Heart left ventricle (tissue), 16 donors: Measurements from ENCODE around the gene PTPRJ. TPM values are rescaled to one million over a fixed set of nuclear protein-coding genes. Genes with fewer than 3 reads are reported as not detected.
"Not testable (repeated sequence)": the region's sequence is repeated elsewhere in the genome, so short reads cannot be mapped to it uniquely, and the experiment has no call there.

Experiments used
- ATAC-seq, 4 donors: fragments of 200-7000 bp; cut with Tn5 transposase; one replicate each; pipeline ENCODE4 v1.9.1; 2020 to 2022; ENCODE audit warnings: moderate library complexity in 4 of 4, mild to moderate bottlenecking in 3 of 4, moderate number of reproducible peaks in 1 of 4
- DNase-seq, 5 donors: peaks; one replicate each; pipeline ENCODE4 v3.0.0-alpha.2; 2020
- H3K27ac ChIP-seq, 12 donors: fragments of 200-600 bp; sonication (generic) in 4 of 12; one replicate each; pipeline versions ENCODE4 v1.5.0 to v1.8.0; 2016 to 2022; ENCODE audit warnings: mild to moderate bottlenecking in 2 of 12
- H3K27me3 ChIP-seq, 9 donors: fragments of 200-600 bp; sonication (generic) in 2 of 9; one replicate each; pipeline versions ENCODE4 v1.5.1 to v1.8.0; 2016 to 2022; ENCODE audit warnings: mild to moderate bottlenecking in 3 of 9
- H3K36me3 ChIP-seq, 9 donors: fragments of 200-600 bp; sonication (generic) in 2 of 9; one replicate each; pipeline versions ENCODE4 v1.5.0 to v1.8.0; 2018 to 2022; ENCODE audit warnings: mild to moderate bottlenecking in 2 of 9
- H3K4me1 ChIP-seq, 12 donors: fragments of 200-600 bp; sonication (generic) in 4 of 12; one replicate each; pipeline versions ENCODE4 v1.5.0 to v1.8.0; 2016 to 2022; ENCODE audit warnings: mild to moderate bottlenecking in 3 of 12
- H3K4me3 ChIP-seq, 12 donors: fragments of 200-600 bp; sonication (generic) in 4 of 12; one replicate each; pipeline versions ENCODE4 v1.5.0 to v1.8.0; 2017 to 2022; ENCODE audit warnings: mild to moderate bottlenecking in 9 of 12, moderate library complexity in 4 of 12
- H3K9me3 ChIP-seq, 12 donors: fragments of 200-600 bp; sonication (generic) in 4 of 12; one replicate each; pipeline versions ENCODE4 v1.5.0 to v1.8.0; 2016 to 2022; ENCODE audit warnings: mild to moderate bottlenecking in 1 of 12
- CTCF ChIP-seq, 12 donors: fragments of 200-600 bp; sonication (generic) in 4 of 12; IDR thresholded peaks; one replicate each; pipeline versions ENCODE4 v1.5.0 to v1.8.0; 2018 to 2022; ENCODE audit warnings: antibody characterized with exemption in 12 of 12, mild to moderate bottlenecking in 5 of 12
- POLR2A ChIP-seq, 2 donors: fragments of 450-650 bp; IDR thresholded peaks; one replicate each; pipeline ENCODE4 v1.6.1; 2017; ENCODE audit warnings: antibody characterized with exemption in 2 of 2, mild to moderate bottlenecking in 2 of 2, moderate library complexity in 2 of 2
- WGBS, 4 donors: extraction: QIAGEN DNeasy Blood & Tissue Kit in 2 of 4; methylation state at CpG; one replicate each; pipeline versions ENCODE4 v1.1.5 to v1.1.7; 2013 to 2018; 5-methylcytosine and 5-hydroxymethylcytosine counted together
- intact Hi-C, 10 donors: fragments of 100-400 bp; cut with DNase I; formaldehyde crosslinking; loops; one replicate each; pipeline versions ENCODE4 v1.11.1 to v1.14.2; 2022
- polyA plus RNA-seq, 2 donors: library from polyadenylated mRNA; stranded (reverse); fragments of 200-250 nt; gene quantifications; one replicate each; pipeline ENCODE4 v1.2.3, GENCODE V29; 2013
- total RNA-seq, 9 donors: library from RNA; depleted of rRNA in 2 of 9; stranded (reverse); fragments of >200 nt in 2 of 9; fragmentation: NEBNext Ultra II Directional in 3 of 9; extraction: Animal tissue kit (Norgen Biotek cat#: 25700) in 3 of 9; gene quantifications; one replicate each; pipeline versions ENCODE4 v1.1.0 to v1.2.4, GENCODE V29; 2016 to 2023
- donor health status: ischemic (EF 13 %, LVEDD 7.1; RV severe dilation, severe dysfunction).
- donor health status: healthy with polysubstance abuse.
- donor health status: DM: no; HTN: yes; CAD: no.
- donor health status: DM: no; HTN: no; CAD: no.
- donor health status: ischemic (EF 25% LVEDD 6.9; RV normal size, moderate dysfunction).
- donor health status: ischemic (EF 25% LVEDD 5.7; RV mildly dilated, moderate dysfunction).
- donor health status: healthy.
- donor health status: DM: yes; HTN: yes; CAD: no.
- donor health status: ischemic (EF 35%, LVEDD 5.7; RV mildly dilated, moderate dysfunction).
- donor health status: nonischemic (EF 11% LVEDD 7.7; RV severe dilation, severe dysfunction).
- donor health status: DM: yes; HTN: yes; CAD: no.
- donor health status: PGD.
- donor health status: ischemic (EF 29% LVEDD 5.4; RV normal size, mild dysfunction).
- donor health status: nonischemic (EF 23%, LVEDD 6.1; RV moderate dilation, normal function).

PTPRJ gene
- total and polyA plus RNA-seq, 11 donors: 1.2 to 39.0 (median 6.3) TPM

GRCh38 chr11:48129697-48130395 is 149.5 kb downstream of the PTPRJ start:
- Histone ChIP-seq H3K4me3 (no peak overlapping the region), H3K27me3 (no peaks in the 10 kb centered on the region), H3K4me1 (no peaks in the 10 kb centered on the region), H3K27ac (no peak overlapping the region), H3K9me3 (no peaks in the 10 kb centered on the region), H3K36me3 (peaks cover 0 to 81% (median 10%) of the 10 kb centered on the region in 9 donors)
- WGBS, 4 donors: 83 to 88% (median 86%) methylated on average over 6 of the region's 6 CpGs
- ATAC-seq (no peak), DNase-seq (no peak)
- TF ChIP-seq POLR2A (IDR thresholded peaks at IDR 0.05) (no peak), CTCF (IDR thresholded peaks at IDR 0.05) (no peak)
- intact Hi-C loops: no loop called here

GRCh38 chr11:48134221-48134922 is 154.0 kb downstream of the PTPRJ start:
- H3K4me1 ChIP-seq: peaks cover 0 to 4% (median 0%) of the 10 kb centered on the region in 12 donors
- 86 to 95% (median 92%) methylated on average over 10 of the region's 10 CpGs for WGBS, 4 donors
- H3K36me3 ChIP-seq: peaks cover 0 to 76% (median 4%) of the 10 kb centered on the region in 9 donors
- no peaks in the 10 kb centered on the region for H3K27me3 ChIP-seq
- H3K9me3 ChIP-seq: no peaks in the 10 kb centered on the region
- TF ChIP-seq POLR2A (IDR thresholded peaks at IDR 0.05) (no peak), CTCF (IDR thresholded peaks at IDR 0.05) (no peak)
- intact Hi-C loops: no loop called here
- H3K4me3 ChIP-seq: no peak overlapping the region
- no peak overlapping the region for H3K27ac ChIP-seq
- DNase-seq: no peak
- no peak for ATAC-seq

- no peak for ATAC-seq
Measured at GRCh38 chr11:48138222-48138621, 157.9 kb downstream of the PTPRJ start.

GRCh38 chr11:48139896-48140295 is 159.5 kb downstream of the PTPRJ start:
- ATAC-seq, DNase-seq, H3K27me3 ChIP-seq, H3K27ac ChIP-seq, H3K4me3 ChIP-seq, H3K9me3 ChIP-seq, H3K4me1 ChIP-seq, intact Hi-C loops: not testable (repeated sequence)
- 92 to 99% (median 95%) methylated on average over 3 of the region's 3 CpGs for WGBS, 4 donors
- peaks cover 0 to 82% (median 10%) of the 10 kb centered on the region in 9 donors for H3K36me3 ChIP-seq

More at GRCh38 chr11:48138222-48138621, 157.9 kb downstream of the PTPRJ start:
- intact Hi-C loops: no loop called here
- H3K4me3 ChIP-seq: no peak overlapping the region
- H3K27ac ChIP-seq: no peak overlapping the region
- H3K4me1 ChIP-seq: peaks cover 0 to 5% (median 0%) of the 10 kb centered on the region in 12 donors
- no peak for DNase-seq
- peaks cover 0 to 71% (median 9%) of the 10 kb centered on the region in 9 donors for H3K36me3 ChIP-seq
- no peaks in the 10 kb centered on the region for H3K27me3 ChIP-seq
- TF ChIP-seq CTCF (IDR thresholded peaks at IDR 0.05) (no peak), POLR2A (IDR thresholded peaks at IDR 0.05) (no peak)
- H3K9me3 ChIP-seq: no peaks in the 10 kb centered on the region
